ENCODE measurements around the gene ABCC12.

Gene ABCC12

DNA sequence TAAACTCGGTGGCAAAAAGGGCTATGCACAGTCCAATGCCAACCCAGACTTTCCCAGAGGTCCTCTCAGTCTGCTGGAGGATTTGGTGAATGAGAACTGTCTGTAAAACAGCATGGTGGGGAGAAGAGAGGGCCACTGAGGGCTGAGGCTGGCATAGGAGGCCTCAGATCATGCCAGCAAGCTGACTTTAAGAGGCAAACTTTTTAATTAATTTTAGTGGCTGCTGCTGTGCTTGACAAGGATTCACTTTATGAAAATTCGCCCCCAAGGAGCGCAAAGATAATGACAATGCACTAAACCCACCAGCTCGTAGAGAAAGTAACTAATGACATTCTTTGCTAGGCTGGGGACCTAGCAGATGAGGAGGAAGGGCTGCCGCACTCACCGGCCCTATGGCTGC is 15.0 kb downstream of the ABCC12 start:
- Histone ChIP-seq H3K27ac (replicated peaks) (no peak overlapping the region), H3K27me3 (ENCODE audit: insufficient read depth, poor library complexity, severe bottlenecking) (peaks cover 4% of the 10 kb centered on the region), H3K4me3 (replicated peaks; ENCODE audit: insufficient read depth, low read length) (no peak overlapping the region)
- no peak for DNase-seq (ENCODE audit: low read depth in 1 of 2, low spot score in 1 of 2)
- TF ChIP-seq, protein P1, sequence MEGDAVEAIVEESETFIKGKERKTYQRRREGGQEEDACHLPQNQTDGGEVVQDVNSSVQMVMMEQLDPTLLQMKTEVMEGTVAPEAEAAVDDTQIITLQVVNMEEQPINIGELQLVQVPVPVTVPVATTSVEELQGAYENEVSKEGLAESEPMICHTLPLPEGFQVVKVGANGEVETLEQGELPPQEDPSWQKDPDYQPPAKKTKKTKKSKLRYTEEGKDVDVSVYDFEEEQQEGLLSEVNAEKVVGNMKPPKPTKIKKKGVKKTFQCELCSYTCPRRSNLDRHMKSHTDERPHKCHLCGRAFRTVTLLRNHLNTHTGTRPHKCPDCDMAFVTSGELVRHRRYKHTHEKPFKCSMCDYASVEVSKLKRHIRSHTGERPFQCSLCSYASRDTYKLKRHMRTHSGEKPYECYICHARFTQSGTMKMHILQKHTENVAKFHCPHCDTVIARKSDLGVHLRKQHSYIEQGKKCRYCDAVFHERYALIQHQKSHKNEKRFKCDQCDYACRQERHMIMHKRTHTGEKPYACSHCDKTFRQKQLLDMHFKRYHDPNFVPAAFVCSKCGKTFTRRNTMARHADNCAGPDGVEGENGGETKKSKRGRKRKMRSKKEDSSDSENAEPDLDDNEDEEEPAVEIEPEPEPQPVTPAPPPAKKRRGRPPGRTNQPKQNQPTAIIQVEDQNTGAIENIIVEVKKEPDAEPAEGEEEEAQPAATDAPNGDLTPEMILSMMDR (IDR thresholded peaks at IDR 0.05; ENCODE audit: insufficient read depth, low read length): no peak
- no peak for TF ChIP-seq GABPA (IDR thresholded peaks at IDR 0.05; ENCODE audit: low read depth)
- TF ChIP-seq POLR2AphosphoS5 (IDR thresholded peaks at IDR 0.05; ENCODE audit: low read depth): no peak
- TF ChIP-seq, protein P2, sequence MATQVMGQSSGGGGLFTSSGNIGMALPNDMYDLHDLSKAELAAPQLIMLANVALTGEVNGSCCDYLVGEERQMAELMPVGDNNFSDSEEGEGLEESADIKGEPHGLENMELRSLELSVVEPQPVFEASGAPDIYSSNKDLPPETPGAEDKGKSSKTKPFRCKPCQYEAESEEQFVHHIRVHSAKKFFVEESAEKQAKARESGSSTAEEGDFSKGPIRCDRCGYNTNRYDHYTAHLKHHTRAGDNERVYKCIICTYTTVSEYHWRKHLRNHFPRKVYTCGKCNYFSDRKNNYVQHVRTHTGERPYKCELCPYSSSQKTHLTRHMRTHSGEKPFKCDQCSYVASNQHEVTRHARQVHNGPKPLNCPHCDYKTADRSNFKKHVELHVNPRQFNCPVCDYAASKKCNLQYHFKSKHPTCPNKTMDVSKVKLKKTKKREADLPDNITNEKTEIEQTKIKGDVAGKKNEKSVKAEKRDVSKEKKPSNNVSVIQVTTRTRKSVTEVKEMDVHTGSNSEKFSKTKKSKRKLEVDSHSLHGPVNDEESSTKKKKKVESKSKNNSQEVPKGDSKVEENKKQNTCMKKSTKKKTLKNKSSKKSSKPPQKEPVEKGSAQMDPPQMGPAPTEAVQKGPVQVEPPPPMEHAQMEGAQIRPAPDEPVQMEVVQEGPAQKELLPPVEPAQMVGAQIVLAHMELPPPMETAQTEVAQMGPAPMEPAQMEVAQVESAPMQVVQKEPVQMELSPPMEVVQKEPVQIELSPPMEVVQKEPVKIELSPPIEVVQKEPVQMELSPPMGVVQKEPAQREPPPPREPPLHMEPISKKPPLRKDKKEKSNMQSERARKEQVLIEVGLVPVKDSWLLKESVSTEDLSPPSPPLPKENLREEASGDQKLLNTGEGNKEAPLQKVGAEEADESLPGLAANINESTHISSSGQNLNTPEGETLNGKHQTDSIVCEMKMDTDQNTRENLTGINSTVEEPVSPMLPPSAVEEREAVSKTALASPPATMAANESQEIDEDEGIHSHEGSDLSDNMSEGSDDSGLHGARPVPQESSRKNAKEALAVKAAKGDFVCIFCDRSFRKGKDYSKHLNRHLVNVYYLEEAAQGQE (IDR thresholded peaks at IDR 0.05; ENCODE audit: insufficient replicate concordance, low read depth): no peak

DNA sequence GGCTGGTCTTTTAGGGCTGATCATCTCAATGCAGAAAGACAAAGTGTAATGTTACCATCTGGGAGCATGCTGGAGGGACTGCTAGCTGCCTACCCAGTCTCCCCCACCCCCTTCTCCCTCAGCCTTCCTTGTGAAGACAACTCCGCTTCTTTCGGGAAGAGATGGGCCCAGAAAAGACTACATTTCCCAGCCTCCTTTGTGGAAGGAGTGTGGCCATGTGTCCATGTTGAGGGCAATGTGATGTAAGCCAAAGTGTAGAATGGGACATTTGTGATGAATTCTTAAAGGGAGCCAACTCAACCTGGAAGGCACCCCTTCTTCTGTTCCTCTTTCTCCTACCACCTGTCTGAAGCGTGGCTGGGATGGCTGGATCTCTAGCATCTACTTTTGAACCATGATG is 16.3 kb downstream of the ABCC12 start:
- peaks cover 4% of the 10 kb centered on the region for H3K27me3 ChIP-seq (ENCODE audit: insufficient read depth, poor library complexity, severe bottlenecking)
- H3K27ac ChIP-seq (replicated peaks): no peak overlapping the region
- no peak overlapping the region for H3K4me3 ChIP-seq (replicated peaks; ENCODE audit: insufficient read depth, low read length)
- no peak for TF ChIP-seq GABPA (IDR thresholded peaks at IDR 0.05; ENCODE audit: low read depth)
- TF ChIP-seq POLR2AphosphoS5 (IDR thresholded peaks at IDR 0.05; ENCODE audit: low read depth): no peak
- TF ChIP-seq SPI1 (IDR thresholded peaks at IDR 0.05; ENCODE audit: borderline replicate concordance, low read depth): no peak
- TF ChIP-seq, protein P2 (IDR thresholded peaks at IDR 0.05; ENCODE audit: insufficient replicate concordance, low read depth): no peak
- TF ChIP-seq, protein P1 (IDR thresholded peaks at IDR 0.05; ENCODE audit: insufficient read depth, low read length): no peak
- DNase-seq (ENCODE audit: low read depth in 1 of 2, low spot score in 1 of 2): no peak

DNA sequence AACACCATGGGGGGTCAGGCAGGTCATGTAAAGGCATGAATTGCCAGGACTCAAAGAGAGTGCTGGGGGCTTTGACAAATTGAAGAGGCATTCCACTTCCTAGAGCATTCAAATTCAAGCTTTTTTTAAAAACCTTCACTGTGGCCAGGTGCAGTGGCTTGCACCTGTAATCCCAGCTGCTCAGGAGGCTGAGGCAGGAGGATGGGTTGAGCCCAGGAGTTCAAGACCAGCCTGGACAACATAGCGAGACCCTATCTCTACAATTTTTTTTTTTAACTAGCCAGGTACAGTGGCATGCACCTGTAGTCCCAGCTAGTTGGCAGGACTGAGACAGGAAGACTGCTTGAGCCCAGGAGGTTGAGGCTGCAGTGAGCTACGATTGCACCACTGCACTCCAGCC is 17.2 kb downstream of the ABCC12 start:
- peaks cover 4% of the 10 kb centered on the region for H3K27me3 ChIP-seq (ENCODE audit: insufficient read depth, poor library complexity, severe bottlenecking)
- no peak for DNase-seq (ENCODE audit: low read depth in 1 of 2, low spot score in 1 of 2)
- no peak overlapping the region for H3K27ac ChIP-seq (replicated peaks)
- TF ChIP-seq POLR2AphosphoS5 (IDR thresholded peaks at IDR 0.05; ENCODE audit: low read depth) (no peak), GABPA (IDR thresholded peaks at IDR 0.05; ENCODE audit: low read depth) (no peak), SPI1 (IDR thresholded peaks at IDR 0.05; ENCODE audit: borderline replicate concordance, low read depth) (no peak)
- TF ChIP-seq, protein P2 (IDR thresholded peaks at IDR 0.05; ENCODE audit: insufficient replicate concordance, low read depth): no peak
- no peak overlapping the region for H3K4me3 ChIP-seq (replicated peaks; ENCODE audit: insufficient read depth, low read length)
